GM23248 (cell line): ENCODE data around the gene CLEC6A.

Source experiments
- EZH2 ChIP-seq: fragments of 200-600 bp; sonication (generic); IDR thresholded peaks from 2 replicates; pipeline ENCODE4 v1.6.1; 2018; ENCODE audit warnings: antibody characterized with exemption, mild to moderate bottlenecking; ENCODE audit not compliant: insufficient read depth, poor library complexity, severe bottlenecking
- EZH2phosphoT487 ChIP-seq: fragments of 200-600 bp; sonication (generic); IDR thresholded peaks from 2 replicates; pipeline ENCODE4 v1.6.1; 2018; ENCODE audit warnings: antibody characterized with exemption, moderate library complexity, mild to moderate bottlenecking, low read depth; ENCODE audit not compliant: insufficient read depth

- TF ChIP-seq EZH2 (no peak), EZH2phosphoT487 (no peak)
Observed at GRCh38 chr12:8453796-8454195, 2.0 kb upstream of the CLEC6A start.
